ENCODE data around the gene FAM163A.
"Not testable (repeated sequence)": the region's sequence is repeated elsewhere in the genome, so short reads cannot be mapped to it uniquely, and the experiment has no call there.

Gene FAM163A

GRCh38 chr1:179817789-179818188 lies 74.7 kb downstream of the FAM163A start:
- DNase-seq, result no peak

GRCh38 chr1:179818260-179818659 lies 75.2 kb downstream of the FAM163A start:
- DNase-seq, result peak; percentile 1

- peak; percentile 28 for DNase-seq
Observed at GRCh38 chr1:179818743-179819173, 75.7 kb downstream of the FAM163A start.

- peak; percentile 17 for DNase-seq
Observed at GRCh38 chr1:179820226-179820970, 77.3 kb downstream of the FAM163A start.

GRCh38 chr1:179821524-179821923 lies 78.4 kb downstream of the FAM163A start:
- peak; percentile 15 for DNase-seq

- no peak for DNase-seq
Observed at GRCh38 chr1:179822065-179822464, 79.0 kb downstream of the FAM163A start.

- peak; percentile 1 for DNase-seq
Observed at GRCh38 chr1:179823693-179824092, 80.6 kb downstream of the FAM163A start.

GRCh38 chr1:179824265-179824664 lies 81.2 kb downstream of the FAM163A start:
- peak; percentile 17 for DNase-seq

- peak; percentile 14 for DNase-seq
Observed at GRCh38 chr1:179825206-179825605, 82.1 kb downstream of the FAM163A start.

GRCh38 chr1:179825798-179826460 lies 82.8 kb downstream of the FAM163A start:
- peak; percentile 25 for DNase-seq

GRCh38 chr1:179826626-179827280 lies 83.7 kb downstream of the FAM163A start:
- DNase-seq, result no peak

- DNase-seq, result no peak
Observed at GRCh38 chr1:179828554-179829110, 85.5 kb downstream of the FAM163A start.

GRCh38 chr1:179831225-179831624 lies 88.1 kb downstream of the FAM163A start:
- DNase-seq, result no peak

- DNase-seq, result no peak
Observed at GRCh38 chr1:179831852-179832699, 89.0 kb downstream of the FAM163A start.

- not testable (repeated sequence) for DNase-seq
Observed at GRCh38 chr1:179836686-179837445, 93.8 kb downstream of the FAM163A start.

GRCh38 chr1:179840107-179840506 lies 97.0 kb downstream of the FAM163A start:
- no peak for DNase-seq

GRCh38 chr1:179848233-179848632 lies 105.1 kb downstream of the FAM163A start:
- DNase-seq, result no peak

- no peak for DNase-seq
Observed at GRCh38 chr1:179853102-179853501, 110.0 kb downstream of the FAM163A start.

GRCh38 chr1:179855831-179856230 lies 112.7 kb downstream of the FAM163A start:
- not testable (repeated sequence) for DNase-seq

- DNase-seq, result no peak
Observed at GRCh38 chr1:179856296-179856695, 113.2 kb downstream of the FAM163A start.

GRCh38 chr1:179857009-179857408 lies 113.9 kb downstream of the FAM163A start:
- no peak for DNase-seq

GRCh38 chr1:179860652-179861051 lies 117.6 kb downstream of the FAM163A start:
- no peak for DNase-seq

Data from activated CD4-positive, CD25-positive, alpha-beta regulatory T cell treated with anti-CD3 and anti-CD28 coated beads, Interleukin-2, amount 50 U/mL, for 72 hours (primary cell).